Tibial nerve (tissue), 4 donors: Measurements from ENCODE around the gene AHNAK.

Experiments
- CTCF ChIP-seq, 5 experiments: fragments of 200-600 bp in 3 of 5; fragments of 450-650 bp in 2 of 5; sonication (generic) in 3 of 5; IDR thresholded peaks; one replicate each; pipeline ENCODE4 v1.5.1; 2016 to 2019; ENCODE audit warnings: antibody characterized with exemption in 5 of 5, mild to moderate bottlenecking in 3 of 5, moderate library complexity in 2 of 5
- EP300 ChIP-seq, 2 donors: sonication (generic); formaldehyde crosslinking; IDR thresholded peaks; one replicate each; pipeline ENCODE4 v1.6.1; 2017; ENCODE audit warnings: antibody characterized with exemption in 2 of 2, mild to moderate bottlenecking in 1 of 2
- POLR2A ChIP-seq, 2 donors: fragments of 450-650 bp; IDR thresholded peaks; one replicate each; pipeline ENCODE4 v1.6.1; 2017; ENCODE audit warnings: antibody characterized with exemption in 2 of 2, mild to moderate bottlenecking in 2 of 2, moderate library complexity in 2 of 2

GRCh38 chr11:62456630-62457029 is 90.0 kb downstream of the AHNAK start:
- TF ChIP-seq CTCF (IDR thresholded peaks at IDR 0.05) = no peak
- TF ChIP-seq POLR2A (IDR thresholded peaks at IDR 0.05) = no peak
- no peak for TF ChIP-seq EP300 (IDR thresholded peaks at IDR 0.05)
